ENCODE data around the gene HRCT1.
A peak's percentile ranks its signal among the peaks of the same experiment; 100 is the strongest.

HRCT1 gene

GRCh38 chr9:35944841-35945240 lies 38.8 kb downstream of the HRCT1 start:
- no peak for DNase-seq (ENCODE audit: low read depth)

DNA sequence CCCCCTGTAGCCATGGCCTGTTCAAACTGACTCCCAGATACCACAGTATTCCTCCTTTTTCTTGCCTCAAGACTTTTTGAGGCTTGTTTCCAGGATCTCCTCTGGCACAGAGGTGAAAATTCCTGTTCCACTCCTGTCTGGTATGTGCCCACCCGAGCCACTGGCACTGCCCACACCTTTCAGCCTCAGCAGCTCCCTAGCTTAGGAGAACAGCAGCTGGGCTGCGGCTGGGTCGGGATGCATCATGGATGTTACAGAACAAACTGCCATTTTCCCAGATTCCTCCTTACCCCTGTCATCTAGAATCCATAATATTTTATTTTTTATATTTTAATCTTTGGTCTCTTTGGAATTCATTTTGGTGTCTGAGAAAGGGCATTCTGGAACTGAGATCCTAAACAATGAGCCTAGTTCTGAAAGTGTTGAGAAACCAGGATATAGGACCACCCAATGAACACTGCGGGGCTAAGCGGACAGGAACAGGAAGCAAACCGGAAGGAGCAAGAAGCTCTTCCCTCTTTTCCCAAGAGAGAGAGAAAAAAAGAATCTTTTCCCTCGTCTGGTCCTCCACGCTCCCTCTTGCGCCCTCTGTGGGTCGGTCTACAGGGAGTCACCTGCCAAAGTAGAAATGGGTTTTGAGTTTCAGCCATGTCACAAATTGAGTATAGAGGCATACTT lies 39.5 kb downstream of the HRCT1 start:
- peak; percentile 51 for DNase-seq (ENCODE audit: low read depth)

DNA sequence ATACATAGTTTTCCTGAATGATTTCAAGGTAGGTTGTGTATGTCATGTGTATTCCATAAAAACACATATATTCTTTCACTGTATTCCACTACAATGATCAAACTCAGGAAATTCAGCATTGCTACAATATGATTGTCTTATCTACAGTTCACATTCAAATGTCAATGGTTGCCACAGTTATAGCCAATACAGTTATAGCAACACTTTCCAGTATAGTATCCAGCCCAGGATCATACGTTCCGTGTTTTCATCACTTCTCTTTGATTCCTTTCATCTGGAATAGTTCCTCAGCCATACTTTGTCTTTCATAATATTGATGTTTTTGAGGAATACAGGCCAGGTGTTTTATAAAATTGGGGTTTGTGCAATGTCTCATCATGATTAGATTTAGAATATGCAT lies 42.4 kb downstream of the HRCT1 start:
- DNase-seq (ENCODE audit: low read depth), result no peak

- DNase-seq (ENCODE audit: low read depth), result no peak
Observed at GRCh38 chr9:35948901-35949318, 42.9 kb downstream of the HRCT1 start.

DNA sequence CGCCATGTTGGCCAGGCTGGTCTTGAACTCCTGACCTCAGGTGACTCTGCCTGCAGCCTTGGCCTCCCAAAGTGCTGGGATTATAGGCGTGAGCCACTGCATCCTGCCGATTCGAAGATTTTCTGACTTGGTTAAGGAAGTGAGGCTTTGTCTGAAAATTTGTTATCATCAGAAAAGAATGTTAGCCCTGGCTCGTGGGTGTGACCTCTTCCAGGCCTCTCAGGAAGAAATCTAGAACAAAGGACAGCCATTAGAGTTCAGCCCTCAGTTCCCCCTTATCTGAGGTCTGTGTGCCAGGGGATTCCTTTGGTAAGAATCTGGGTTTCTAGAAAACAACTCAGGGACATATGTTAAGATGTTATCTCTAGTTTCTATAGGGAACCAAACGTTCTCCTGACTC lies 45.7 kb downstream of the HRCT1 start:
- DNase-seq (ENCODE audit: low read depth), result no peak

DNA sequence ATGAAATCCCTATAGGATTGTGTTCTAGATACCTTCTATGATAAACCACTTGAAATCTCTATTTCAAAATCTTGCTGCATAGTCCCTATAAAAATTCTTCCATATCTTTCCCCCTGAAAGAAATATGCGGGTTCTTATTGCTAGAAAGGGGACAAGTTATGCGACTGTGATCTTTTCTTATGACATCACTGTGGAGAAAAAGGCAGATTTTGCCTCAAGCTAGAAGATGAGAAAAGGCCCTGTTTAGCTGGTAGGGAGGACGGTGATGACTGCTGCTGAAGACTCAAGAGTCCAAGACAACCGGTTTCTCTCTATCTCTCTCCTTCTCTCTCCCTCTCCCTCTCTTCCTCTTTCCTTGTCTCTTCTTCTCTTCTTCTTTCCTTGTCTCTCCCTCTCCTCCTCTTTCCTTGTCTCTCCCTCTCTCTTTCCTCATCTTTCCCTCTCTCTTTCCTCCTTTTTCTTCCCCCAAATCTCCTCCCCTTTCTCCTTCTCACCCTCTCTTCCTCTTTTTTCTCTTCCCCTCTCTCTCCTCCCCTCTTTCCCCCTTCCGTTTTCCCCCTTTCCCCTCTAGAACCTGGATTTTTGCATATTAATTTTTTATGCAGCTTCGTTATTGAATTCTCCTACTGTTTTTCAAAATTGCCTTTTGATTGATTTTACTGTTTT lies 46.7 kb downstream of the HRCT1 start:
- no peak for DNase-seq (ENCODE audit: low read depth)

GRCh38 chr9:35954942-35955546 lies 49.0 kb downstream of the HRCT1 start:
- peak; percentile 34 for DNase-seq (ENCODE audit: low read depth)

DNA sequence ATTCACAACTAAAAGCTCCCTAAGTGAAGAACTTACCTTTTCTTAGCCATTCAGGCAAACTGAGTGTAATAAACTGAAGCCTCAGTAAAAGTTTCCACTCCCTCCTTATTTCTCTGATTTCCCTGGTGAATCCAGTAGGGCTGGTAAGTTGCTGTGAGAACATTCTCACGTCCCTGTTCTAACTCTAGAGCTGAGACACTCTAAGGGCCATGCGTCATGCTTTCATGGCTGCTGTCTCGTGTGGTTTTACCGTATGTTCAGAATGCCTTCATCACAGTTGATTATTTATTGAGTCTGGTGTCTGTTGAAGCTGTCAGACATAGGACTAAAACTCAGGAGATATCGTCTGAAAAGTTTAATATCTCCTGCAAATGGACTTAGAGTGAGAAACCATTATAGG lies 50.6 kb downstream of the HRCT1 start:
- no peak for DNase-seq (ENCODE audit: low read depth)
